GM08714 (cell line): Measurements from ENCODE around the gene CLCN3.

Source experiments
- H3K4me3 ChIP-seq: fragments of 200-500 bp; sonication (Bioruptor generic); 2 replicates; pipeline ENCODE4 v1.5.1; 2014; ENCODE audit warnings: mild to moderate bottlenecking, low read length, inconsistent platforms
- ZNF274 ChIP-seq: IDR thresholded peaks from 2 replicates; pipeline ENCODE4 v1.6.1; 2012; ENCODE audit warnings: mild to moderate bottlenecking, low read depth, low read length

Gene CLCN3

DNA sequence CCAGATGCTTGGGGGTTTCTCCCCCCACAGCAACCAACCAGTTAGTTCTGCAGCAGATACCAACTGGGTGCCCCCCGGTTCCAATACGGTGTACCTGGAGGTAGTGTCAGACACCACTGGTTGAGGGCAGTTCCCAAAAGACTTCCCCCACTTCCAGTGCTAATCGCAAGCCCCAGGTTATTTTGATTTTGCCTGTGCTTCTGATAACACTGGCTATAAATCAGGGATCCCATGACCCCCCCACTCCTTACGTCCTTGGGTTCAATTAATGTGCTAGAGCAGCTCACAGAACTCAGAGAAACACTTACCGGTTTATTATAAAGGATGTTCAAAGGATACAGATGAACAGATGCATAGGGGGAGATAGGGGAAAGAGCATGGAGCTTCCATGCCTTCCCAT is 5.5 kb downstream of the CLCN3 start:
- TF ChIP-seq ZNF274, result no peak
- H3K4me3 ChIP-seq, result no peak overlapping the region

DNA sequence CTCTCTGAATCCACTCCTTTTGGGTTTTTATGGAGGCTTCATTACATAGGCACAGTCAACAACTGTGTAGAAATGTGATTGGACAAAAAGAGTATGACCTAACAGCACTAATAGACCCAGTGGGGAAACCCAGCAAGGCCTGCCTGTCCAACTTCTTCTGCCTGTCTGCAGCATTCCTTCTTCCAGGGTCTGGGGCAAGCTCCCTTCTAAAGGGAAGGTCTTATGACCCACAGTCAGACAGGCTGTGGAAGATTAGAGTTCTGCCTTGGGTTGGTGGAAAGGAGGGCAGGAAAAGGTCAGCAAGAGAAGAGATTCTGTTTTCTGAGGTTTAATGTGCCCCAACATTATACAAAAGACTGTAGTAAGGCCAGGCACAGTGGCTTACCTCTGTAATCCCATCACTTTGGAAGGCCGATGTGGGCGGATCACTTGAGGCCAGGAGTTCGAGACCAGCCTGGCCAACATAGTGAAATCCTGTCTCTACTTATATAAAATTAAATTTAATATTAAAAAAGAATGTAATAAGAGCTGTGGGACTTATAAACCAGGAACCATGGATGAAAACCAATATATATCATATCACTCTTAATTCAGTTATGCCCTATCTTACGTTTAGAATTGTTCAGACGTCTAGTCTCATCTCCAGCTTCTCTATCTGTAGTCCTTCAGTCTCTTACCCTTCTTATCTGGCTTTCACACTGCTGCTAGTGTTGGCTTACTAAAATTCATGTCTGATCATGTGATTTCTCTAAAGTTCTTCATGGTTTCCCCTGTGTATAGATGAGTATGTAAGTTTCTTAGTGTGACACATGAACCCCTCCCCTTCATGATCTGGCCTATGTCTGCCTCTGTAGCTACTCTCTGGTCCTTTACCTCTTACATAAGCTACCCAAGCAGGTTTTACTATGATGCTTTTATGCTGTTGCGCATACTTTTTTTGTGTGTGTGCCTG is 6.2 kb downstream of the CLCN3 start:
- H3K4me3 ChIP-seq, result no peak overlapping the region
- no peak for TF ChIP-seq ZNF274

DNA sequence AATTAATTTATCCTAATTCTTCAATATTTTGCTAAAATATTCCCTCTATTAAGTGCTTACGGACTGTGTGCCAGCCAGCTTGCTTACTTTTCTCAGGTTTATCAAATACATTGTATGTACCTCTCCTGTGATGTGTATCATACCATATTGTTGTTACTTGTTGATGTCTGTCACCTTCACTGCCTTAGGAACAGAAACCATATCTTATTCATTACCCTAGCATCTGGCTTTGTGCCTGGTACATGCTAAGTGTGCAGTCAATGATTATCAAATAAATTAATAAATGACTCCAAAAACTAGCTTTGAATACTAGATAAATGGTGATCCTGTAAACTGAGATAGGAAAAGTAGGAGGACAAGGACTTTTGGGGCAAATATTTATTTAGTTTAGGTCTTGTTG is 6.9 kb downstream of the CLCN3 start:
- H3K4me3 ChIP-seq, result no peak overlapping the region
- no peak for TF ChIP-seq ZNF274

DNA sequence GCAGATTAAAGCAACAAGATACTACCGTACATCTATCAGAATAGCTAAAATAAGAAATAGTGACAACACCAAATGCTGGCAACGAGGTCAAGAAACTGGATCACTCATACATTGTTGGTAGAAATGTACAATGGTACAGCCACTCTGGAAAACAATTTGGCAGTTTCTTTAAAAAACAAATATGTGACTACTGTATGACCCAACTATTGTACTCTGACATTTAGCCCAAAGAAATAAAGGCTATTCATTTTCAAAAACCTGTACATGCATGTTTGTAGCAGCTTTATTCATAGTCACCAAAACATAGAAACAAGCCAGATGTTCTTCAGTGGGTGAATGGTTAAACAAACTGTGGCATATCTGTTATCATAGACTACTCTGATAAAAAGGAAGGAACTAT is 8.2 kb downstream of the CLCN3 start:
- no peak for TF ChIP-seq ZNF274
- no peak overlapping the region for H3K4me3 ChIP-seq

DNA sequence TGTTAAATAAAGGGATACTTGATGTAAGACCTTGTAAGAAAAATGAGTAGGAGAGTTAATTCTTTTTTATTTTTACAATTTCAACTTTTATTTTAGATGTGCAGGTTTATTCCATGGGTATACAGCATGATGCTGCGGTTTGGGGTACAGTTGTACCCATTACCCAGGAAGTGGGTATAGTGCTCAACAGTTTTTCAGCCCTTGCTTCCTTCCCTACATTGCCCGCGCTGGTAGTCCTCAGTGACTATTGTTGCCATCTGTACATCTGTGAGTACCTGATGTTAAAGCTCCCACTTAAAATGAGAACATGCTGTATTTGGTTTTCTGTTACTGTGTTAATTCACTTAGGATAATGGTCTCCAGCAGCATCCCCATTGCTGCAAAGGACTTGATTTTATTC is 9.7 kb downstream of the CLCN3 start:
- H3K4me3 ChIP-seq, result no peak overlapping the region
- TF ChIP-seq ZNF274, result no peak

DNA sequence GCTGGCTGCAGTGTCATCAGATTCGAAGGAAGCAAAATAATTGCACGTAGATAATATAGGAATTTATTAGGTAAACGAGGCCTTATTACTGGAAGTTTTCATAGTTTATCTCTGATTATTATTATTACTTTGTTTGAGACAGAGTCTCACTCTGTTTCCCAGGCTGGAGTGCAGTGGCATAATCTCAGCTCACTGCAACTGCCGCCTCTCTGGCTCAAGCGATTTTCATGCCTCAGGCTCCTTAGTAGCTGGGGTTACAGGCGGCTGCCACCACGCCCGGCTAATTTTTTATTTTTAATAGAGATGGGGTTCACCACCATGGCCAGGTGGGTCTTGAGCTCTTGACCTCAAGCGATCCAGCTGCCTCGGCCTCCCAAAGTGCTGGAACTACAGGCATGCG is 12.5 kb downstream of the CLCN3 start:
- no peak overlapping the region for H3K4me3 ChIP-seq
- TF ChIP-seq ZNF274, result no peak

DNA sequence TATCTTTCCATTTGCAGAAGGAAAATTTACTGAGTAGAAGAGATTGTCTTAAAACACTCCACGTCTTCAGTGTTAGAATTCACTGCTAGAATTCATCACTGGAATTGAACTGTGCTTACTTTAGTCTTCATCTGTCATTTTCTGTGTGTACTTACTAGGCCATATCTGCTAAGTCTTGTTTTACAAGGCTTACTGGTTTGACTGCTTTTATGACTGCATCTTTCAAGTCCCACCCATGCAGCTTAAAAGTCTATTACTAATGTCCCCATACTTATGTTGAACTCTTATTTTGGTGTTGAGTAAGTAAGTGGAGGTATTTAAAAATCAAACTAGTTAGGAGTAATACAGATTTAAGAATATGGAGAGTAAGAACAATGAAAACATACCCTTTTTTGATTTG is 14.6 kb downstream of the CLCN3 start:
- no peak for TF ChIP-seq ZNF274
- H3K4me3 ChIP-seq, result no peak overlapping the region

DNA sequence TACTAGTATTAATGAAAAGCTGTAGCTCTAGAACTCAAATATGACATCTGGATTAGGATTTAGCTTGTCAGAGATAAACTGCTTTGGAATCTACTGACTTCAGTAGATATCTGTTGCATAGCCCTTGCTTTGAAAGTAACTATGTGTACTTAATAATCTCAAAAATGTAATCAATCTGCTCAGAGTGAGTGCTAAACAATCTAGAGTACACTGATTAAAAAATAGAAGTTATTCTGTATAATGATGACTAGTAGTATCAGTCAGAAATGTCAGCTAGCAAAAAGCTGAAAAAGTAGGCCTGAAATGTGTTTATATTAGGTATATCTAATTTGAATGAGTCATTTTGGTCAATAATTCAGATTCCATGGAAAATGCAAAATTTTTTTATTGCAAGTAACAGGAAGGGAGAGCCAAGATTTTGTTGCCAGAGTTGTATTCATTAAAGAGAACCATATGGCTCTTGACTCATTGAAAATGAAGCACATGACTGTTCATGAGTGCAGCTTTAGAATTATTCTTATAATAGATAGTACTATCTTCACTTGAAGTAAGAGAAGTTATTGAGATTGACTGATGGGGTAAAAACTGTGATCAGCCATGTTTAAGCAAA is 20.0 kb downstream of the CLCN3 start:
- no peak for TF ChIP-seq ZNF274
- H3K4me3 ChIP-seq, result no peak overlapping the region

DNA sequence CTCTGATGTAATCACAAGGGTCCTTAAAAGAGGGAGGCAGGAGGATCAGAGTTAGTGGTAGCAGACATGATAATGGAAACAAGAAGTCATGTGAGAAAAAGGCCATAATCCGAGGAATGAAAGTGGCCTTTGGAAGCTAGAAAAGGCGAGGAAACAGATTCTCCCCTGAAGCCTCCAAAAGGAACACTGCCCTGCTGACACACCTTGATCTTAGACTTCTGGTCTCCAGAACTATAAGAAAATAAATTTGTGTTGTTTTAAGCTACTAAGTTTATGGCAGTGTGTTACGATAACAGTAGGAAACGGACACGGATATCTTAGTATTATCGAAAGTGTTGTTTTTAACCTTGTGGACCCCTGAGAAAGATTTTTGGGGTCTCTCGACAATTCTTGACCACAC is 24.4 kb downstream of the CLCN3 start:
- no peak for TF ChIP-seq ZNF274
- H3K4me3 ChIP-seq, result no peak overlapping the region

DNA sequence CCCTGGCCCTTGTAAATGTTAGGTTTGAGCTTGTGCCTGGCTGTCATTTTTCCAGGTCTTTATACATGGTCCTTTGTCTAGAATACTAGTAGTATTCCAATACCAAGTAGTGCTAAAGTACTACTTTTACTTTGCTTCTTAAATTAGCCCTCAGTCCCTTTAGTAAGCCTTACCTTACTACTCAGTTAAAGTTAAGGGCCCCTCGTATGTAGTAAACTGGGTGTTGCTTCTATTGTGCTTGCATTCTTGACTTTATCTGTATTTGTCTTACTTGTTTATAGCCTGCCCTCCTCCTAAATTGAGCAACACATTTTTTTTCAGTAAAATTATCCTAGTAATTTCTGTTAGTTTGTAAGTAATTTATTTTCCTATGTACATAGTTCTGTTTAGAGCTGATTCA is 25.2 kb downstream of the CLCN3 start:
- TF ChIP-seq ZNF274, result no peak
- no peak overlapping the region for H3K4me3 ChIP-seq

DNA sequence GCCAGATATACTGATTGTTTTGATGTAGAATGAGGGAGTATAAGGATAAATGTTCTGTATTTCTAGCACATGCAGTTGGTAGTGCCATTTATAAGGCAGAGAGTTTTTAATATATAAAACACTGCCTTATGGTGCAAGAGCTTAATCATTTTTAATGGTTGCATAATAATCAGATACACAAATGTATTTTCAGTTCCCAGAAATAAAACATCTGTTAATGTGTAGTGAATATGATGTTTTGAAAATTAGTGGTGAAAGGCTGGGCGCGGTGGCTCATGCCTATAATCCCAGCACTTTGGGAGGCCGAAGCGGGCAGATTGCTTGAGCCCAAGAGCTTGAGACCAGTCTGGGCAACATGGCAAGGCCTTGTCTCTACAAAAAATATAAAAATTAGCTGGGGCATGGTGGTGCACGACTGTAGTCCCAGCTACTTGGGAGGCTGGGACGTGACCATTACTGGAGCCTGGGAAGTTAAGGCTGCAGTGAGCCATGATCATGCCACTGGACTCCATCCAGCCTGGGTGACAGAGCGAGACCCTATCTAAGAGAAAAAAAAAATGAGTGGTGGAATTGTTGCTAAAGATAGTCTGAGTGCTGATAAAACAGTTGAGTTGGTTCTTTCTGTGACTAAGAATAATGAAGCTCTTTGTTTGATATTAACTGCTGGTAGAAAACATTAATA is 29.3 kb downstream of the CLCN3 start:
- H3K4me3 ChIP-seq, result no peak overlapping the region
- TF ChIP-seq ZNF274, result no peak

DNA sequence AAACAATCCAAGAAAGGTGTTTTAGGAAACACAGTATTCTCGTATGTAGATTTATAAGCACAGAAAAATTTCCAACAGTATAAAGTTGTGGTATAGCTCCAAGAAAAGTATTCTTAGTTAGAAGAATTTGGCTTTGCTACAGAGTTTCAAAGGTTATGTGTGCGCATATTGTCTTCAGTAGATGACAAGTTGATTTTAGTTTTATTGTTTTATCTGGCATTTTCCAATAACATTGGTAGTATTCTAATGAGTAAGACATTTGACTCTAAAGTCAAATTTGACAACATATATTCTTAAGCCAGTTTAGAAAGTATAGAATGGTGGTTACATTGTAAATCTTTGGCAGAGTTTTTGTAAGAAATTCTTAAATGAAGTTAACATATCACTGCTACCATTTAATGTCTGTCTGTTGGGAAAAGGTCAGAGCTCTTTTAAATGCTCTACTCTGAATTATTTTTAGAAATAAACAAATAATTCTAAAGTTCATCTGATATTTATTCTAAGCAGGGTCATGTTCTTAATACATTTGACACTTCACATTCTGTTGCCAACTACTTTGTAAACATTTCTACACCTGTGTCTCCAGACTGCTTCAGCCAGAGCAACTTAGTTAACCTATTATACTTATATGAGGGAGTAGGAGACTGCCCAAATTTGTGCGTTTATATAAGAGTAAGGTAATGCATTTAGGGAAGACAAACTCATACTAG is 30.0 kb downstream of the CLCN3 start:
- TF ChIP-seq ZNF274, result no peak
- no peak overlapping the region for H3K4me3 ChIP-seq

DNA sequence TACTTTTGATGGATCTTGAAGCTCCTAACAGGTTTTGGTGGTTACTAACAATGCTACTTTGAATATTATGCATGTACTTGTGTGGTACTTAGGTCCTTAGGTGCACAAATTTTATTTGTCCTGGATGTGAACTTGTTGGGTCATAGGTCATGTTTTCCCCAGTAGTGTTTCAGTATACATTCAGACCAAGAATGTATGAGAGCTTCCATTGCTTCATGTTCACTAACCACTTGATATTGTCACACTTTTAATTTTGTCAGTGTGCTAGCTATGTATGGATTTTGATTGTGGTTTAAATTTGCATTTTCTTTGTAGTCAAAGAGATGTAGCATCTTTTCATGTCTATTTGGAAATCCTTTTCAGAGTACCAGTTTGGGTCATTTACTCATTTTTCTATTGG is 32.2 kb downstream of the CLCN3 start:
- TF ChIP-seq ZNF274, result no peak
- H3K4me3 ChIP-seq, result no peak overlapping the region

DNA sequence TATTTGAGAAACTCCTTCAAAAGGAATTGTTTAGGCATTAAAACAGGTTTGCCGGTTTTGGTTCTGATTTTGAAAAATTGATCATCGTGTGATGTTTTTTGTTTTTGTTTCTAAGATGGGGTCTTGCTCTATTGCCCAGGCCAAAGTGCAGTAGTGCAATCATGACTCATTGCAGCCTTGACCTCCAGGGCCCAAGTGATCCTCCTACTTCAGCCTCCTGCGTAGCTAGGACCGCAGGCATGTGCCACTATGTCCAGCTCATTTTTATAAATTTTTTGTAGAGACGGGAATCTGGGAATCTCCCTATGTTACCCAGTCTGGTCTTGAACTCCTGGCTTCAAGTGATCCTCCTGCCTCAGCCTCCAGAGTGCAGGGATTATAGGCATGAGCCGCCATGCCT is 35.0 kb downstream of the CLCN3 start:
- no peak for TF ChIP-seq ZNF274
- no peak overlapping the region for H3K4me3 ChIP-seq
